ENCODE data around the gene SUN1.
"Not testable (repeated sequence)": the region's sequence is repeated elsewhere in the genome, so short reads cannot be mapped to it uniquely, and the experiment has no call there.

SUN1 gene

DNA sequence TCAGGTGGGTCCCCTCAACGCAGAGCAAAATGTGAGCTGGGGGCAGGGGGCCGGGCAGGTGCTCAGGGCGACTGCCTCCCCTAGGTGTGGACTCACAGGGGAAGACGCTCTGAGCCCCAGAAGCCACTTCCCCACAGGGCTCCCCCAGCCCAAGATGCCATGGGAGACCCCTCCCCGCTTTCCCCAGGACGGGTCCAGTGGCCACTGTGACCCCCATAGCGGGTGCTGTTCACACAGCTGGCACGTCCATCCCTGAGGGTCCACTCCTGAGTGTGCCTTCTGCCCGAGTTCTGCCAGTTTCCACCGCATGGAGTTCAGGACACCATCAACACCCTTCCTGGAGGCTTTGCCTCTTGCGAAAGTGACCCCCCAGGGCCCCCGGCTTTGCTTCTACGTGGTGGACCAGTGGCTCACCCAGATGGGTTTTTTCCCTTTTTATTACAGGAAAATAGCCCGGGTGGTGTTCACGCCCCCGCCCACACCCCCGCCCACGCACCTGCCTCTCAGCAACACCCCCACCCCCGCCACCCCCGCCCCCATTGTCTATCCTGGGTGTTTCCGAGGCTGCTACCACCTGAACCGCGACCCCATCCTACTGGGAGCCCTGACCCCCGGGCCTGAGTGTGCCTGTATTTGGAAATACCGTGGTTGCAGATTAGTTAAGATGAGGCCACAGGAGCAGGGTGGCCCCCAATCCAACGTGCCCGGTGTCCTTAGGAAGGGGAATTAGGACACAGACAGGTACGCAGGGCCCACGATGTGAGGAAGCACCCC is 90.2 kb downstream of the SUN1 start:
- no peak for DNase-seq

DNA sequence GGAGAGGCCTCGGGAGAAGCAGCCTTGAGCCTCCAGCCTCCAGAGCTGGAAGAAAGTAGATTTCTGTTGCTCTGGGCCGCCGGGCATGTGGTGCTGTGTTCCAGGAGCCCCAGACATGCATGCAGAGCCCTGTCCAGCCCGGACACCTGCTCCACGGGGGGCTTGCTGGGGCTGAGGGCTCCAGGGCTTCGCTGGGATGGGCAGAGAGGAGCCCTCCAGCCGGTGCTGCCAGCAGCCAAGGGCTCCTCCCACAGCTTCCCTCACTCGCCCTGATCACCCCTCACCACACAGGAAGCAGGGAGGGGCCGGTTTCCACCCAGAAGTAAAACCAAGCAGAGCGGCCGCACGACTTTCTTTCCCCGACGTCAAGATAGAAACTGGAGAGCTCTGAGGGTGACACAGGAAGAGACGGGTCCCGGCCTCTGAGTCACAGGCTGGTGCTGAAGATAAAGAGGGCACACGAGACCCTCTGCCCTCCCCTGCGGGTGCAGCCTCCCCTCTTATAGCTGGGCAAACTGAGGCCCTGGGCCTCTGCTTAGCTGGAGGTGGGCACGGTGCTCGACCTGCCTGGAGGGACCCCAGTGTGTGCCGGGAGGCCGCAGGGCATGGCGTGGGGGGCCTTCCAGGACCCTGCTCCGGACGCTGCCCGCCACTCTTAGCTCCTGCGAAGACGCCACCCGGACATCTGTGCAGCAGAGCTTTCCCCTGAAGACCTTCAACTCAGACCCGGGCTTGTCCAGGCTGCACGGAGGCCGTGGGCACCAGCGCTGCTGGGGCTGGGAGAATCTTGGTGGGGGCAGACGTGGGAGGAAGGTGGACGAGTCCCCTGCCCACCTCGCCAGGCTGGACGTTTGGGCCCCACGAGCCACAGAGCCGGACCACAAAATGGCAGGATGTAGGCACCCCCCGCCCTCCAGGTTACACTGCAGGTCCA is 91.1 kb downstream of the SUN1 start:
- peak; percentile 12 to 36 for DNase-seq

DNA sequence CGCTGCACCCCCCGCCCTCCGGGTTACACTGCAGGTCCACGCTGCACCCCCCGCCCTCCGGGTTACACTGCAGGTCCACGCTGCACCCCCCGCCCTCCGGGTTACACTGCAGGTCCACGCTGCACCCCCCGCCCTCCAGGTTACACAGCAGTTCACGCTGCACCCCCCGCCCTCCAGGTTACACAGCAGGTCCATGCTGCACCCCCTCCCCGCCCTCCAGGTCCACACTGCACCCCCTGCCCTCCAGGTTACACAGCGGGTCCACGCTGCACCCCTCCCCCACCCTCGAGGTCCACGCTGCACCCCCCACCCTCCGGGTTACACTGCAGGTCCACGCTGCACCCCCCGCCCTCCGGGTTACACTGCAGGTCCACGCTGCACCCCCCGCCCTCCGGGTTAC is 91.8 kb downstream of the SUN1 start:
- not testable (repeated sequence) for DNase-seq

All from NCI-H2081 (cell line).